ENCODE data around the gene GLRA1. TPM values are rescaled to one million over a fixed set of nuclear protein-coding genes. Genes with fewer than 3 reads are reported as not detected.

GLRA1 gene
- total RNA-seq, 1 experiment from 2014 or later, result not detected

DNA sequence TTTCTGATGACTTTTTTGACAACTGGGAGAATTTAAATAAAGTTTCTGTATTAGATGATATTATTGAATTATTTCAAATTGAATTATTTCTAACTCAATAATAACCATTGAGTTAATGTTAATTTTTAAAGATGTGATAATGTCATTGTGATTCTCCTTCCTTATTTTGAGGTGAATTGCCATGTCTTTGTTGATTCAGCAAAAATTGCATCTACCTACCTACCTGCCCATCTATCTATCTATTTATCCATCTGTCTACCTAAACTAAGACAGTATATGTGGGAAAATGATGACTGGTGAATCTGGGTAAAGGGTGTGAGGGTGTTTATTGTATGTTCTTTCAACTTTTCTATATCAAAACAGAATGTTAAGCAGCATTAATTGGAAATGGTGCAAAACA lies 77.9 kb downstream of the GLRA1 start:
- no peak for TF ChIP-seq YY1 (IDR thresholded peaks at IDR 0.05; ENCODE audit: extremely low read depth, insufficient replicate concordance, low read depth, low read length)
- no peak for TF ChIP-seq JUND (IDR thresholded peaks at IDR 0.05)
- no peak for TF ChIP-seq SIN3A (IDR thresholded peaks at IDR 0.05; ENCODE audit: low read depth)
- no peak for TF ChIP-seq CBX3 (IDR thresholded peaks at IDR 0.05; ENCODE audit: low read depth)
- TF ChIP-seq FOSL1 (IDR thresholded peaks at IDR 0.05; ENCODE audit: low read depth), result no peak
- TF ChIP-seq TCF7L2 (IDR thresholded peaks at IDR 0.05; ENCODE audit: borderline replicate concordance, extremely low read depth, insufficient read depth, insufficient read length), result no peak
- TF ChIP-seq SRF (IDR thresholded peaks at IDR 0.05; ENCODE audit: low read depth), result no peak
- no peak for TF ChIP-seq ZFX (IDR thresholded peaks at IDR 0.05)
- TF ChIP-seq, protein P1, sequence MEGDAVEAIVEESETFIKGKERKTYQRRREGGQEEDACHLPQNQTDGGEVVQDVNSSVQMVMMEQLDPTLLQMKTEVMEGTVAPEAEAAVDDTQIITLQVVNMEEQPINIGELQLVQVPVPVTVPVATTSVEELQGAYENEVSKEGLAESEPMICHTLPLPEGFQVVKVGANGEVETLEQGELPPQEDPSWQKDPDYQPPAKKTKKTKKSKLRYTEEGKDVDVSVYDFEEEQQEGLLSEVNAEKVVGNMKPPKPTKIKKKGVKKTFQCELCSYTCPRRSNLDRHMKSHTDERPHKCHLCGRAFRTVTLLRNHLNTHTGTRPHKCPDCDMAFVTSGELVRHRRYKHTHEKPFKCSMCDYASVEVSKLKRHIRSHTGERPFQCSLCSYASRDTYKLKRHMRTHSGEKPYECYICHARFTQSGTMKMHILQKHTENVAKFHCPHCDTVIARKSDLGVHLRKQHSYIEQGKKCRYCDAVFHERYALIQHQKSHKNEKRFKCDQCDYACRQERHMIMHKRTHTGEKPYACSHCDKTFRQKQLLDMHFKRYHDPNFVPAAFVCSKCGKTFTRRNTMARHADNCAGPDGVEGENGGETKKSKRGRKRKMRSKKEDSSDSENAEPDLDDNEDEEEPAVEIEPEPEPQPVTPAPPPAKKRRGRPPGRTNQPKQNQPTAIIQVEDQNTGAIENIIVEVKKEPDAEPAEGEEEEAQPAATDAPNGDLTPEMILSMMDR (IDR thresholded peaks at IDR 0.05 in 2 of 3, conservative IDR thresholded peaks at IDR 0.05 in 1 of 3; ENCODE audit: borderline replicate concordance in 1 of 3, insufficient read depth in 1 of 3, low read depth in 2 of 3, low read length in 2 of 3), result no peak
- TF ChIP-seq EZH2phosphoT487 (IDR thresholded peaks at IDR 0.05; ENCODE audit: borderline replicate concordance), result no peak
- TF ChIP-seq, protein P2, sequence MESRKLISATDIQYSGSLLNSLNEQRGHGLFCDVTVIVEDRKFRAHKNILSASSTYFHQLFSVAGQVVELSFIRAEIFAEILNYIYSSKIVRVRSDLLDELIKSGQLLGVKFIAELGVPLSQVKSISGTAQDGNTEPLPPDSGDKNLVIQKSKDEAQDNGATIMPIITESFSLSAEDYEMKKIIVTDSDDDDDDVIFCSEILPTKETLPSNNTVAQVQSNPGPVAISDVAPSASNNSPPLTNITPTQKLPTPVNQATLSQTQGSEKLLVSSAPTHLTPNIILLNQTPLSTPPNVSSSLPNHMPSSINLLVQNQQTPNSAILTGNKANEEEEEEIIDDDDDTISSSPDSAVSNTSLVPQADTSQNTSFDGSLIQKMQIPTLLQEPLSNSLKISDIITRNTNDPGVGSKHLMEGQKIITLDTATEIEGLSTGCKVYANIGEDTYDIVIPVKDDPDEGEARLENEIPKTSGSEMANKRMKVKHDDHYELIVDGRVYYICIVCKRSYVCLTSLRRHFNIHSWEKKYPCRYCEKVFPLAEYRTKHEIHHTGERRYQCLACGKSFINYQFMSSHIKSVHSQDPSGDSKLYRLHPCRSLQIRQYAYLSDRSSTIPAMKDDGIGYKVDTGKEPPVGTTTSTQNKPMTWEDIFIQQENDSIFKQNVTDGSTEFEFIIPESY (IDR thresholded peaks at IDR 0.05; ENCODE audit: extremely low read depth, insufficient replicate concordance, low read length), result no peak
- no peak for TF ChIP-seq POLR2A (IDR thresholded peaks at IDR 0.05; ENCODE audit: borderline replicate concordance, extremely low read depth, insufficient read depth, insufficient read length)
- TF ChIP-seq, protein P3, sequence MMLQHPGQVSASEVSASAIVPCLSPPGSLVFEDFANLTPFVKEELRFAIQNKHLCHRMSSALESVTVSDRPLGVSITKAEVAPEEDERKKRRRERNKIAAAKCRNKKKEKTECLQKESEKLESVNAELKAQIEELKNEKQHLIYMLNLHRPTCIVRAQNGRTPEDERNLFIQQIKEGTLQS (IDR thresholded peaks at IDR 0.05), result no peak
- TF ChIP-seq, protein P4, sequence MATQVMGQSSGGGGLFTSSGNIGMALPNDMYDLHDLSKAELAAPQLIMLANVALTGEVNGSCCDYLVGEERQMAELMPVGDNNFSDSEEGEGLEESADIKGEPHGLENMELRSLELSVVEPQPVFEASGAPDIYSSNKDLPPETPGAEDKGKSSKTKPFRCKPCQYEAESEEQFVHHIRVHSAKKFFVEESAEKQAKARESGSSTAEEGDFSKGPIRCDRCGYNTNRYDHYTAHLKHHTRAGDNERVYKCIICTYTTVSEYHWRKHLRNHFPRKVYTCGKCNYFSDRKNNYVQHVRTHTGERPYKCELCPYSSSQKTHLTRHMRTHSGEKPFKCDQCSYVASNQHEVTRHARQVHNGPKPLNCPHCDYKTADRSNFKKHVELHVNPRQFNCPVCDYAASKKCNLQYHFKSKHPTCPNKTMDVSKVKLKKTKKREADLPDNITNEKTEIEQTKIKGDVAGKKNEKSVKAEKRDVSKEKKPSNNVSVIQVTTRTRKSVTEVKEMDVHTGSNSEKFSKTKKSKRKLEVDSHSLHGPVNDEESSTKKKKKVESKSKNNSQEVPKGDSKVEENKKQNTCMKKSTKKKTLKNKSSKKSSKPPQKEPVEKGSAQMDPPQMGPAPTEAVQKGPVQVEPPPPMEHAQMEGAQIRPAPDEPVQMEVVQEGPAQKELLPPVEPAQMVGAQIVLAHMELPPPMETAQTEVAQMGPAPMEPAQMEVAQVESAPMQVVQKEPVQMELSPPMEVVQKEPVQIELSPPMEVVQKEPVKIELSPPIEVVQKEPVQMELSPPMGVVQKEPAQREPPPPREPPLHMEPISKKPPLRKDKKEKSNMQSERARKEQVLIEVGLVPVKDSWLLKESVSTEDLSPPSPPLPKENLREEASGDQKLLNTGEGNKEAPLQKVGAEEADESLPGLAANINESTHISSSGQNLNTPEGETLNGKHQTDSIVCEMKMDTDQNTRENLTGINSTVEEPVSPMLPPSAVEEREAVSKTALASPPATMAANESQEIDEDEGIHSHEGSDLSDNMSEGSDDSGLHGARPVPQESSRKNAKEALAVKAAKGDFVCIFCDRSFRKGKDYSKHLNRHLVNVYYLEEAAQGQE (IDR thresholded peaks at IDR 0.05; ENCODE audit: low read depth), result no peak
- TF ChIP-seq ZNF274 (IDR thresholded peaks at IDR 0.05; ENCODE audit: low read depth, low read length), result no peak
- no peak for TF ChIP-seq SP1 (IDR thresholded peaks at IDR 0.05; ENCODE audit: low read depth)
- TF ChIP-seq, protein P5, sequence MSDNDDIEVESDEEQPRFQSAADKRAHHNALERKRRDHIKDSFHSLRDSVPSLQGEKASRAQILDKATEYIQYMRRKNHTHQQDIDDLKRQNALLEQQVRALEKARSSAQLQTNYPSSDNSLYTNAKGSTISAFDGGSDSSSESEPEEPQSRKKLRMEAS (IDR thresholded peaks at IDR 0.05), result no peak
- TF ChIP-seq EGR1 (IDR thresholded peaks at IDR 0.05; ENCODE audit: low read depth), result no peak
- intact Hi-C loops (cut with micrococcal nuclease), result no loop called here
- no peak for DNase-seq (ENCODE audit: low read depth, low spot score)
- Histone ChIP-seq H3K9me2 (ENCODE audit: insufficient read depth) (no peaks in the 10 kb centered on the region), H3K4me2 (ENCODE audit: low read length) (no peak overlapping the region), H3K9ac (ENCODE audit: low read length) (no peak overlapping the region), H2AFZ (ENCODE audit: low read depth, low read length, poor library complexity, severe bottlenecking) (no peak overlapping the region), H3K9me3 (ENCODE audit: control insufficient read depth in 1 of 2, insufficient read depth in 1 of 2, low read depth in 1 of 2, low read length in 2 of 2) (no peaks in the 10 kb centered on the region), H3K36me3 (ENCODE audit: control insufficient read depth in 1 of 2, insufficient read depth in 2 of 2, low read length in 2 of 2) (no peaks in the 10 kb centered on the region), H3K4me3 (replicated peaks in 1 of 2; ENCODE audit: low read depth in 1 of 2, low read length in 2 of 2) (no peak overlapping the region), H3K27ac (ENCODE audit: low read depth, low read length) (no peak overlapping the region), H3K4me1 (ENCODE audit: control insufficient read depth in 1 of 2, insufficient read depth in 2 of 2, low read length in 2 of 2) (no peaks in the 10 kb centered on the region), H3K79me2 (ENCODE audit: insufficient read depth, low read length) (no peaks in the 10 kb centered on the region), H4K20me1 (ENCODE audit: insufficient read depth) (no peaks in the 10 kb centered on the region), H3K27me3 (ENCODE audit: insufficient read depth, low read length) (no peaks in the 10 kb centered on the region)
- ChIA-PET RAD21 (ENCODE audit: low non-redundant PET in 1 of 2, low total read pairs in 2 of 2, uncharacterized antibody in 2 of 2, unreplicated experiment in 2 of 2) (no interaction called here), CTCF (no interaction called here), POLR2A (no interaction called here)
- BruUV-seq (replicated peaks), result no TSS peak
- ATAC-seq, result no peak
